HepG2 (cell line): ENCODE data around the gene ARID1A. TPM values are rescaled to one million over a fixed set of nuclear protein-coding genes. Genes with fewer than 3 reads are reported as not detected.
A peak's percentile ranks its signal among the peaks of the same experiment; 100 is the strongest.

Experiments used
- CEBPZ ChIP-seq: IDR thresholded peaks from 2 replicates; pipeline ENCODE4 v1.6.1; 2012; ENCODE audit warnings: low read length, improper control_type of control experiment
- HMGXB4 ChIP-seq, 2 experiments: sonication (generic) in 1 of 2; formaldehyde crosslinking in 1 of 2; IDR thresholded peaks; 2 replicates each; pipeline versions ENCODE4 v1.4.0 to v1.6.1; 2018 to 2020; ENCODE audit warnings: missing genetic modification reagents in 2 of 2, borderline replicate concordance in 1 of 2, low read depth in 1 of 2, mild to moderate bottlenecking in 1 of 2, missing biosample characterization in 1 of 2
- KIAA2018 ChIP-seq: sonication (generic); formaldehyde crosslinking; IDR thresholded peaks from 2 replicates; pipeline ENCODE4 v1.5.0; 2020; ENCODE audit warnings: mild to moderate bottlenecking, missing genetic modification reagents, borderline replicate concordance
- ZXDC ChIP-seq: sonication (generic); formaldehyde crosslinking; IDR thresholded peaks from 2 replicates; pipeline ENCODE4 v1.5.0; 2020; ENCODE audit warnings: mild to moderate bottlenecking, missing genetic modification reagents
- polyA plus RNA-seq, 8 experiments: library from polyadenylated mRNA; depleted of rRNA in 3 of 8; stranded (reverse) in 7 of 8; unstranded in 1 of 8; fragments of >200 nt; fragmentation: Illumina TruSeq in 4 of 8; extraction: Trizol in 4 of 8; gene quantifications; 2 replicates each; pipeline versions ENCODE4 v1.2.1 to v1.2.3, GENCODE V29; 2011 to 2016; ENCODE audit warnings: low read depth in 4 of 8, missing spikeins in 1 of 8, mixed read lengths in 1 of 8; ENCODE audit not compliant: insufficient read depth in 1 of 8
- total RNA-seq, 5 experiments: library from RNA; depleted of rRNA; stranded (reverse); fragments of >200 nt; fragmentation: Illumina TruSeq; extraction: Trizol; gene quantifications; 2 replicates each; pipeline ENCODE4 v1.2.3, GENCODE V29; 2016; ENCODE audit warnings: low read depth in 1 of 5

ARID1A gene
- total and polyA plus RNA-seq, 2 of the 13 experiments (the other 11 are each of a cell fraction or from before 2014, with no cell fraction given) = 11.9 to 15.9 TPM

- TF ChIP-seq CEBPZ (no peak), KIAA2018 (CRISPR knock-in tag) (no peak), HMGXB4 (CRISPR knock-in tag; IDR thresholded peaks at IDR 0.05; ENCODE audit: borderline replicate concordance in 1 of 2, low read depth in 1 of 2) (peak; percentile 41 to 54; a peak in 2 of 4 replicates), ZXDC (CRISPR knock-in tag) (no peak)
- TF ChIP-seq, all 625 proteins: peak for 188
Observed at GRCh38 chr1:26784023-26784871, 88.4 kb downstream of the ARID1A start (continued).
